ENCODE measurements around the gene RCOR1.

GRCh38 chr14:102605029-102605428 is 12.6 kb downstream of the RCOR1 start:
- TF ChIP-seq CTCF (conservative IDR thresholded peaks at IDR 0.05; ENCODE audit: low read depth, low read length), result no peak
- TF ChIP-seq RAD21 (IDR thresholded peaks at IDR 0.05; ENCODE audit: low read length), result no peak
- TF ChIP-seq POLR2A (IDR thresholded peaks at IDR 0.05; ENCODE audit: low read depth, low read length), result no peak
- peak; percentile 44 for TF ChIP-seq CEBPB (IDR thresholded peaks at IDR 0.05; ENCODE audit: low read depth, low read length)
- TF ChIP-seq MAZ (IDR thresholded peaks at IDR 0.05; ENCODE audit: borderline replicate concordance, low read depth, low read length), result no peak
- TF ChIP-seq USF2 (IDR thresholded peaks at IDR 0.05; ENCODE audit: low read depth, low read length), result no peak
- TF ChIP-seq RCOR1 (IDR thresholded peaks at IDR 0.05; ENCODE audit: insufficient replicate concordance, low read length), result no peak
- no peak for TF ChIP-seq ELK1 (IDR thresholded peaks at IDR 0.05; ENCODE audit: borderline replicate concordance, low read depth, low read length)
- no peak for TF ChIP-seq RFX5 (IDR thresholded peaks at IDR 0.05; ENCODE audit: low read depth, low read length)
- TF ChIP-seq MAFK (IDR thresholded peaks at IDR 0.05; ENCODE audit: low read depth, low read length), result no peak
- TF ChIP-seq MXI1 (IDR thresholded peaks at IDR 0.05; ENCODE audit: borderline replicate concordance, low read depth, low read length), result no peak
